Naive thymus-derived CD8-positive, alpha-beta T cell (primary cell): ENCODE measurements around the gene RADIL. TPM values are rescaled to one million over a fixed set of nuclear protein-coding genes. Genes with fewer than 3 reads are reported as not detected.

Experiments used
- ATAC-seq, 2 donors: fragments of 150-1000 bp; cut with Tn5 transposase in 1 of 2; sonication (Bioruptor Pico), chemical (Tn5 transposase) in 1 of 2; 1 replicate in 1 of 2; 2 replicates in 1 of 2; pipeline ENCODE4 v1.10.0; 2021; ENCODE audit warnings: mild to moderate bottlenecking in 2 of 2, moderate library complexity in 2 of 2
- POLR2A ChIA-PET: fragments of 350-600 bp; sonication (Branson Sonifier 250); formaldehyde crosslinking; loops from one replicate; lab custom pipeline; 2021; ENCODE audit warnings: antibody characterized with exemption; lab: Charles Lee
- DNase-seq, 10 donors: peaks; one replicate each; pipeline versions ENCODE4 v3.0.0 to v3.0.0-alpha.2; 2020 to 2022
- H3K27ac Mint-ChIP-seq, 10 donors: one replicate each; pipeline ENCODE4 v1.8.0; 2020 to 2022; ENCODE audit warnings: mild to moderate bottlenecking in 10 of 10, mixed read lengths in 10 of 10, moderate library complexity in 4 of 10, inconsistent platforms in 1 of 10
- H3K27me3 Mint-ChIP-seq, 5 donors: one replicate each; pipeline ENCODE4 v1.8.0; 2021 to 2022; ENCODE audit warnings: mixed read lengths in 5 of 5
- H3K36me3 Mint-ChIP-seq, 3 donors: one replicate each; pipeline ENCODE4 v1.8.0; 2020 to 2022; ENCODE audit warnings: mixed read lengths in 3 of 3, mild to moderate bottlenecking in 2 of 3, inconsistent platforms in 1 of 3
- H3K4me1 Mint-ChIP-seq, 4 donors: one replicate each; pipeline ENCODE4 v1.8.0; 2021 to 2022; ENCODE audit warnings: mixed read lengths in 4 of 4
- H3K4me3 Mint-ChIP-seq, 10 donors: one replicate each; pipeline ENCODE4 v1.8.0; 2020 to 2022; ENCODE audit warnings: mild to moderate bottlenecking in 10 of 10, mixed read lengths in 10 of 10, moderate library complexity in 6 of 10, inconsistent platforms in 1 of 10
- H3K9me3 Mint-ChIP-seq, 9 donors: one replicate each; pipeline ENCODE4 v1.8.0; 2020 to 2022; ENCODE audit warnings: mixed read lengths in 9 of 9, mild to moderate bottlenecking in 3 of 9, inconsistent platforms in 1 of 9, moderate library complexity in 1 of 9
- microRNA-seq: library from miRNA; unstranded; fragments of <30 nt; microRNA quantifications from one replicate; pipeline ENCODE4 v1.2.0, GENCODE V29; 2022; ENCODE audit warnings: borderline microRNAs expressed
- polyA plus RNA-seq, 3 donors: library from polyadenylated mRNA; unstranded; fragments of 300-500 nt; fragmentation: Illumina TruSeq; gene quantifications; one replicate each; pipeline ENCODE4 v1.2.3, GENCODE V29; 2021
- total RNA-seq, 8 experiments: library from RNA in 2 of 8; stranded (reverse) in 2 of 8; gene quantifications; one replicate each; pipeline ENCODE4 v1.2.3 and lab custom pipeline; 2021 to 2026

RADIL gene
- total and polyA plus RNA-seq, 5 experiments from 2014 or later, result 0.02 to 0.18 (median 0.07) TPM; not detected in 2

DNA sequence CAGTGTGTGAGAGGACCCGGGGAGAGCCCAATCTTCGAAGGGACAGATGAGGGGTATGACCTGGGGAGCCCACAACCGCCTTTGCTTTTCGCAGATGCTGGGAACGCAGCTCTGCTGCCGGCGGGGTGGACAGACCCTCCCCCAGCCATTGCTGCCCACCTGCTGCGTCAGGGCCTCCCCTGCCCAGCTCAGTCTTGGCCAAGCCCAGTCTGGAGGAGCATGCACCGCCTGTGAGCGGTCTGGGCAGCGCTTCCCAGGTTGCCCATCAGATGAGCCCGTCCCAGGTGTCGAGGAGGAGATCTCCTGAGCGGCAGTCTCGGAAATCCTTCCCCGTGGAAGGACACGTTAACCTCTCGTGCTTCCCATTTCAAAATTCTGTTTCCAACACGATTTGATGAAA, 125.4 kb downstream of the RADIL start:
- Mint-ChIP-seq H3K9me3 (no peaks in the 10 kb centered on the region), H3K4me1 (peaks cover 4 to 12% (median 9%) of the 10 kb centered on the region in 4 donors), H3K27me3 (peaks cover 0 to 1% (median 0%) of the 10 kb centered on the region in 5 donors), H3K27ac (peak overlapping the region in 1 of 10 donors; percentile 69), H3K4me3 (no peak overlapping the region), H3K36me3 (peaks cover 0 to 70% (median 14%) of the 10 kb centered on the region in 3 donors)
- POLR2A ChIA-PET, result interaction anchor here (0.5 to 1.4 kb wide), 3 partner anchors 77 to 1705 kb away, joined by 3 to 4 read pairs (median 4); no protein-coding TSS in a partner anchor
- no peak for DNase-seq
- no peak for ATAC-seq

- Mint-ChIP-seq H3K4me1 (peaks cover 2 to 24% (median 14%) of the 10 kb centered on the region in 4 donors), H3K27me3 (no peaks in the 10 kb centered on the region), H3K27ac (peak overlapping the region in 1 of 10 donors; percentile 29), H3K36me3 (peaks cover 0 to 51% (median 7%) of the 10 kb centered on the region in 3 donors), H3K4me3 (no peak overlapping the region), H3K9me3 (no peaks in the 10 kb centered on the region)
- ATAC-seq (no peak), DNase-seq (no peak)
- POLR2A ChIA-PET, result interaction anchor here (3.5 kb wide), 1 partner anchor 113 kb away, joined by 17 read pairs; no protein-coding TSS in a partner anchor
Measured at GRCh38 chr7:4755045-4755444, 128.5 kb downstream of the RADIL start.

DNA sequence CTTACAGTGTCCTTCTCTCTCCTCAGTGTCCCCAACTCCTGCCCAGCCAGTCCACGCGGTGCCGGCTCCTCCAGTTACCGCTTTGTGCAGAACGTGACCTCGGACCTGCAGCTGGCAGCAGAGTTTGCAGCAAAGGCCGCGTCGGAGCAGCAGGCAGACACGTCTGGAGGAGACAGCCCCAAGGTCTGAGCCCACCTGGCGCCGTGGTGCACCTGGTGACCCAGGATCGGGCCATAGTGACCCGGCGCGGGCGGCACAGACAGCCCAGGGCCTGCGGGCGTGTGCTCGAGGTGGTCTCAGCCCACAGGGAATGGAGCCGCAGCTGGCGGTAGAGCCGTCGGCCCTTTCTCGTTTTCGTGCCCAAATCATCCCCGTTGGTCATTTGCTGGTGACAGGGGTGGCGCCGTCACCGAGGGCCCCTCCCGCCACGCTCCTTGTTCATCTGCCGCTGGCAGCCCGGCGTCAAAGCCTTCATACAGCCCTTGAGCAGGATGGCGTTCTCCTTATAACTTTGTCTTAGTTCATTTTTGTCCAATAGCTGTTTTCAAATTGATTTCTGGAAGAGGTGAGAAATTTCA, 129.0 kb downstream of the RADIL start:
- H3K27me3 Mint-ChIP-seq, result no peaks in the 10 kb centered on the region
- peaks cover 0 to 49% (median 7%) of the 10 kb centered on the region in 3 donors for H3K36me3 Mint-ChIP-seq
- peak overlapping the region in 1 of 10 donors; percentile 49 for H3K27ac Mint-ChIP-seq
- H3K4me1 Mint-ChIP-seq, result peaks cover 2 to 28% (median 15%) of the 10 kb centered on the region in 4 donors
- DNase-seq (no peak), ATAC-seq (no peak)
- POLR2A ChIA-PET, result interaction anchor here (0.9 to 3.5 kb wide), 2 partner anchors 10 to 113 kb away, joined by 3 to 17 read pairs; no protein-coding TSS in a partner anchor
- H3K9me3 Mint-ChIP-seq, result no peaks in the 10 kb centered on the region
- peak overlapping the region in 1 of 10 donors; percentile 12 for H3K4me3 Mint-ChIP-seq

DNA sequence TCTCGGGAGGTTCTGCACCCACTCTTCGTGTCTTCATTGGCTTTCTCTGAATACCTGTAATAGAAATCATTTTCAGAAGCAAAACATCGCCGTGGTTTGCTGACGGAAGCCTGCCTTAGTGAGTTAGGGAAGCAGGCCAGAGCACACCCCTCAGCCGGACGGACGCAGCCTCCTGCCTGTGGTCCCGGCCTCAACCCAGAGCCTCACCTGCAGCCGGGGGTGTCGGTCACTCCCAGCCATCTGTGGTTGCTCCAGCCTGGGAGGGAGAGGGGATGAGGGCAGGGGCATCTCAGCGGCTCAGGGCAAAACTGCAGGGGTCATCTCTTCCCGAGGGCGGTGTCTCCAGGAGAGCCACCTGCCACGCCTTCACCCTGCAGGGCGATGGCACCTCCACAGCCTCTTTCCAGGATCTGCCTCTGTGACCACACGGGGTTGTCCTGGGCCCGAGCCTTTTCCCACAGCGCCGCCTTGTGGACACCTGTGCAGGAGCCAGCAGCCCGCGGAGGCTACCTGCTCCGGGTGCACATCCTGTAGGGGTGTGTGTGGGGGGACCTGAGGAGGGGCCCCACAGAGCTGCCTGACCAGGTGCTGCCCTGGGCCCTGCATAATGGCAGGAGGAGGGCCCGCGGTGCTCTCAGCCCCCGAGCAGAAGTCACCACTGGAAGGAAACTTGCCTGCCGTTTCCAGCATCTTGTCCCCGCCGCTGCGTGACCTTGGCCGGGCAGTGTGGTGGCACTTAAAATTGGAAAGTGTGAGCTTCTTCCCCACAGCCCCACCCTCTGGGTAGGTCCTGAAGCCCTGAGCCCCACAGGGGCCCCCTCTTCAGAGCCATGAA, 129.7 kb downstream of the RADIL start:
- Mint-ChIP-seq H3K36me3 (peaks cover 0 to 52% (median 10%) of the 10 kb centered on the region in 3 donors), H3K27ac (peak overlapping the region in 9 of 10 donors; percentile 41 to 87 (median 79)), H3K27me3 (no peaks in the 10 kb centered on the region), H3K9me3 (no peaks in the 10 kb centered on the region), H3K4me1 (peaks cover 6 to 33% (median 20%) of the 10 kb centered on the region in 4 donors), H3K4me3 (peak overlapping the region in 4 of 10 donors; percentile 12 to 63 (median 42))
- DNase-seq (peak; percentile 71 to 91 (median 84)), ATAC-seq (peak; percentile 99)
- POLR2A ChIA-PET, result interaction anchor here (0.9 to 3.5 kb wide), 2 partner anchors 9 to 112 kb away, joined by 3 to 17 read pairs; no protein-coding TSS in a partner anchor

DNA sequence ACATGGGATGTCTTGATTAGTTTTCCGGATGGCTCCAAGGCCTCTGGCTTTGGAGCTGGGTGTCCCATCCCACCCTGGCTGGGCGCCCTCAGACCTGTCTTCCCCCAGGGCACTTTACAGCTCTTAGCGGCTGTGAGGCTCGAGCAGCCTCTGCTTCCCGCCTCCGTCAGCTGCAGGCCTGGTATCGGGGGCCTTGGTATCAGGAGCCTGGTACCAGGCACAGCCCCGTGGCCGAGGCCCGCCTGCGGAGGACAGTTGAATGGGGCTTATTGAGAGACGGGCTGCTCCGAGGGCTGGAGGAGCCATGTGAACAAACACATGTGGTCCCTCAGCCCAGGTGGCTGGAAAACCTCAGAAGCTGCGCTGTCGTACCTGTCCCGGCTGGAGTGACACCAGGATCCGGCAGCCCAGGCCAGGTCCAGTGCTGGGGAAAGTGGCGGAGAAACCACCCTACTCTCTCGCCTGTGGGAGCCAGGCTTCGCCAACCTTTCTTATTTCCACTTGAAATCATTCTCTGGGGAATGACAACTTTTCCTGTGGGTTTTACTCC, 132.0 kb downstream of the RADIL start:
- ATAC-seq, result no peak
- peak overlapping the region in 2 of 10 donors; percentile 67 to 72 for H3K27ac Mint-ChIP-seq
- no peaks in the 10 kb centered on the region for H3K27me3 Mint-ChIP-seq
- H3K9me3 Mint-ChIP-seq, result no peaks in the 10 kb centered on the region
- DNase-seq, result no peak
- peaks cover 15 to 56% (median 41%) of the 10 kb centered on the region in 4 donors for H3K4me1 Mint-ChIP-seq
- peaks cover 4 to 41% (median 11%) of the 10 kb centered on the region in 3 donors for H3K36me3 Mint-ChIP-seq
- POLR2A ChIA-PET, result interaction anchor here (0.6 kb wide), 2 partner anchors 40 to 103 kb away, joined by 3 to 7 read pairs; no protein-coding TSS in a partner anchor
- H3K4me3 Mint-ChIP-seq, result no peak overlapping the region

- no peaks in the 10 kb centered on the region for H3K9me3 Mint-ChIP-seq
- peaks cover 4 to 26% (median 13%) of the 10 kb centered on the region in 3 donors for H3K36me3 Mint-ChIP-seq
- DNase-seq, result no peak
- no peaks in the 10 kb centered on the region for H3K27me3 Mint-ChIP-seq
- H3K4me3 Mint-ChIP-seq, result peak overlapping the region in 1 of 10 donors; percentile 71
- H3K4me1 Mint-ChIP-seq, result peaks cover 24 to 67% (median 57%) of the 10 kb centered on the region in 4 donors
- POLR2A ChIA-PET, result interaction anchor here (1.0 to 1.8 kb wide), 5 partner anchors 20 to 108 kb away, joined by 3 to 7 read pairs (median 5); partner anchors contain the start of genes AP5Z1 and FOXK1
- no peak for ATAC-seq
- peak overlapping the region in 7 of 10 donors; percentile 29 to 99 (median 48) for H3K27ac Mint-ChIP-seq
Measured at GRCh38 chr7:4749798-4750197, 133.7 kb downstream of the RADIL start.

DNA sequence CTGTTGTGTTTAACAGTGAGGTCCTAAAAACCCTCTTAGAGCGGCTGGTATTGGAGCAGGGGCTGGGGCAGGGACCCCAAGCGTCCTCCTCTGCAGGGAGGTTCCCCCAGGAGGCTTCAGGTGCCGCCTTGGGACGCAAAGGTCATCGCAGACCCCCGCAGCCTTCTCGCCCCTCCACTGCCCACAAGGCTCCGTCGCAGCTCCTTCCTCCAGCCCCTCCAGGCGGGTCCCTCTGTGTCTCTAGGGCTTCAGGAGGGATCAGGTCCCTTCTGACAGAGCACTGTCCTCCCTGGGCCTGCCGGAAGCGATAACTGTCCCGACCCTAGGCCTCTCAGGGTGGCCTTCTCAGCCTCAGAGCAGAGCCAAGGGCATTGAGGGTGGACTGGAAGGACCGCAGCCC, 134.2 kb downstream of the RADIL start:
- DNase-seq (no peak), ATAC-seq (no peak)
- Mint-ChIP-seq H3K4me3 (peak overlapping the region in 6 of 10 donors; percentile 48 to 76 (median 66)), H3K9me3 (no peaks in the 10 kb centered on the region), H3K27ac (peak overlapping the region in 9 of 10 donors; percentile 11 to 99 (median 84)), H3K27me3 (no peaks in the 10 kb centered on the region), H3K36me3 (peaks cover 4 to 25% (median 11%) of the 10 kb centered on the region in 3 donors), H3K4me1 (peaks cover 28 to 71% (median 61%) of the 10 kb centered on the region in 4 donors)
- POLR2A ChIA-PET, result interaction anchor here (1.0 to 5.5 kb wide), 6 partner anchors 20 to 107 kb away, joined by 3 to 31 read pairs (median 6); partner anchors contain the start of genes AP5Z1 and FOXK1

Small RNA genes lying within 50 kb of the gene (microRNA-seq; reads per million reads assigned to microRNA genes)
- gene MIR4656, result not detected

Other genes with a start within 250 kb of the RADIL start
- gene FOXK1, start 201.4 kb downstream of the RADIL start, total RNA-seq, result 10 to 100 TPM; 71.5 to 78.5 TPM
- gene FOXK1, start 201.4 kb downstream of the RADIL start, polyA plus RNA-seq, result 1 to 10 TPM; 2.3 to 5.6 (median 3.6) TPM
- 100 to 1,000 TPM; 109 to 111 TPM for gene AP5Z1, start 108.1 kb downstream of the RADIL start, total RNA-seq
- gene AP5Z1, start 108.1 kb downstream of the RADIL start, polyA plus RNA-seq, result 10 to 100 TPM; 25.2 to 44.1 (median 34.1) TPM
- gene PAPOLB, start 21.7 kb downstream of the RADIL start, total RNA-seq, result not detected
- not detected for gene PAPOLB, start 21.7 kb downstream of the RADIL start, polyA plus RNA-seq
- not detected for gene MMD2, start 75.5 kb upstream of the RADIL start, total RNA-seq
- not detected for gene MMD2, start 75.5 kb upstream of the RADIL start, polyA plus RNA-seq
- 10 to 100 TPM; 22.8 to 23.9 TPM for gene RBAK, start 162.1 kb upstream of the RADIL start, total RNA-seq
- 1 to 10 TPM; 3.2 to 3.5 (median 3.3) TPM for gene RBAK, start 162.1 kb upstream of the RADIL start, polyA plus RNA-seq